ENCODE measurements around the gene GMPPA.

Gene GMPPA

DNA sequence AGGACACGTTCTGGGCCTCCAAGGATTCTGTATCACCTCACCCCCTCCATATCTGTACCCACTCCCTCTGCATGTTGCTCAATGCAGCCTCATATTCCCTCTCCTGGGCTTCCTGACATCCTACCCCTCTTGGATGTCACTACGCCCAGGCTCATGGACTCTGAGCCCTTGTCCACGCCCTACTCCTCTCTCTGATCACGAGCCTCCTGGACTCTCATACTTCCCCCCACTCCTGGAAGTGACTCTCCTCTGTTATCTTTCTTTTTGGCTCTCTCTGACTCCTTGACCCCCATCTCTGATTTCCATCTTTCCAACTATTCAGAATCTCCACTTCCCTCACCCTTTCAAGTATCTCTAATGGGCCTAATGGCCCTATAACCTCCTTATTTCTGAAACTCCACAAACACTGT lies 47.3 kb downstream of the GMPPA start:
- Histone ChIP-seq H3K9ac (ENCODE audit: low read length) (no peak overlapping the region), H3K4me3 (ENCODE audit: low read length) (no peak overlapping the region), H3K36me3 (ENCODE audit: control insufficient read depth, insufficient read depth, low read length) (no peaks in the 10 kb centered on the region), H3K27me3 (ENCODE audit: control insufficient read depth, insufficient read depth, low read length) (peaks cover 3% of the 10 kb centered on the region), H3K4me1 (ENCODE audit: control insufficient read depth, insufficient read depth, low read length) (peaks cover 4% of the 10 kb centered on the region), H3K27ac (ENCODE audit: low read depth, low read length) (no peak overlapping the region)

DNA sequence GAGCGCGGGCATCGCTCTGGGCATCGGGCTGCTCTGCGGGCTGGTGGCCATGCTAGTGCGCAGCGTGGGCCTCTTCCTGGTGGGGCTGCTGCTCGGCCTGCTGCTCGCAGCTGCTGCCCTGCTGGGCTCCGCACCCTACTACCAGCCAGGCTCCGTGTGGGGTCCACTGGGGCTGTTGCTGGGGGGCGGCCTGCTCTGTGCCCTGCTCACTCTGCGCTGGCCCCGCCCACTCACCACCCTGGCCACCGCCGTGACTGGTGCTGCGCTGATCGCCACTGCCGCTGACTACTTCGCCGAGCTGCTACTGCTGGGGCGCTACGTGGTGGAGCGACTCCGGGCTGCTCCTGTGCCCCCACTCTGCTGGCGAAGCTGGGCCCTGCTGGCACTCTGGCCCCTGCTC lies 48.9 kb downstream of the GMPPA start:
- H3K4me1 ChIP-seq (ENCODE audit: control insufficient read depth, insufficient read depth, low read length): peaks cover 4% of the 10 kb centered on the region
- no peak overlapping the region for H3K9ac ChIP-seq (ENCODE audit: low read length)
- H3K4me3 ChIP-seq (ENCODE audit: low read length): no peak overlapping the region
- H3K27ac ChIP-seq (ENCODE audit: low read depth, low read length): no peak overlapping the region
- peaks cover 3% of the 10 kb centered on the region for H3K27me3 ChIP-seq (ENCODE audit: control insufficient read depth, insufficient read depth, low read length)
- no peaks in the 10 kb centered on the region for H3K36me3 ChIP-seq (ENCODE audit: control insufficient read depth, insufficient read depth, low read length)

DNA sequence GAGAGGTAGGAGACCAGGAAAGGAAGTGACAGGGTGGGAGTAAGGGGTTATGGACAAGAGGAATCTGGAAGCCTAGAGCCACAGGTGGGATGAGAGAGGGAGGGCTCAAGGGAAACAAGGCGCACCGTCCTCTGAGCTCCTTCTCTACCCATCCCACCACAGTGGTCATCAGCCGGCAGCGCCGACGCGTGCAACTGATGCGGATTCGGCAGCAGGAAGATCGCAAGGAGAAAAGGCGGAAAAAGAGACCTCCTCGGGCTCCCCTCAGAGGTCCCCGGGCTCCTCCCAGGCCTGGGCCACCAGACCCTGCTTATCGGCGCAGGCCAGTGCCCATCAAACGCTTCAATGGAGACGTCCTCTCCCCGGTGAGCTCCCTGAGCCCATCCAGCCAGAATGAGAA lies 50.3 kb downstream of the GMPPA start:
- Histone ChIP-seq H3K36me3 (ENCODE audit: control insufficient read depth, insufficient read depth, low read length) (no peaks in the 10 kb centered on the region), H3K27me3 (ENCODE audit: control insufficient read depth, insufficient read depth, low read length) (peaks cover 3% of the 10 kb centered on the region), H3K4me1 (ENCODE audit: control insufficient read depth, insufficient read depth, low read length) (peaks cover 6% of the 10 kb centered on the region), H3K9ac (ENCODE audit: low read length) (no peak overlapping the region), H3K4me3 (ENCODE audit: low read length) (no peak overlapping the region), H3K27ac (ENCODE audit: low read depth, low read length) (no peak overlapping the region)

DNA sequence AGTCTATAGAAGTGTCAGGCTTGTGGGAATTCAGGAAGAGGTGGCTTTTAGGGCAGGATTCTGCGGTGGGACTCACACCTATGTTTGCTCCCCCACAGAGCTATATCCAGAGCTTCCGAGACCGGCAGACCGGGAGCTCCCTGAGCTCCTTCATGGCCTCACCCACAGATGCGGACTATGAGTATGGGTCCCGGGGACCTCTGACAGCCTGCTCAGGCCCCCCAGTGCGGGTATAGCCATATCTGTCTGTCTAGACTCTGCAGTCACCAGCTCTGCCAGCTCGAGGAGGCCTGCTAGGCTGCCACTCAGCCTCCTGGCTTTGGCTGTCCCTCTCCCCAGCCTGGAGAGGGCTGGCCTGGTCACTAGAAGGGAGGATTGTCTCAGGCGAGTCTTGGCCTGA lies 50.9 kb downstream of the GMPPA start:
- Histone ChIP-seq H3K36me3 (ENCODE audit: control insufficient read depth, insufficient read depth, low read length) (no peaks in the 10 kb centered on the region), H3K9ac (ENCODE audit: low read length) (no peak overlapping the region), H3K4me3 (ENCODE audit: low read length) (no peak overlapping the region), H3K27ac (ENCODE audit: low read depth, low read length) (no peak overlapping the region), H3K4me1 (ENCODE audit: control insufficient read depth, insufficient read depth, low read length) (peaks cover 6% of the 10 kb centered on the region), H3K27me3 (ENCODE audit: control insufficient read depth, insufficient read depth, low read length) (peaks cover 3% of the 10 kb centered on the region)

DNA sequence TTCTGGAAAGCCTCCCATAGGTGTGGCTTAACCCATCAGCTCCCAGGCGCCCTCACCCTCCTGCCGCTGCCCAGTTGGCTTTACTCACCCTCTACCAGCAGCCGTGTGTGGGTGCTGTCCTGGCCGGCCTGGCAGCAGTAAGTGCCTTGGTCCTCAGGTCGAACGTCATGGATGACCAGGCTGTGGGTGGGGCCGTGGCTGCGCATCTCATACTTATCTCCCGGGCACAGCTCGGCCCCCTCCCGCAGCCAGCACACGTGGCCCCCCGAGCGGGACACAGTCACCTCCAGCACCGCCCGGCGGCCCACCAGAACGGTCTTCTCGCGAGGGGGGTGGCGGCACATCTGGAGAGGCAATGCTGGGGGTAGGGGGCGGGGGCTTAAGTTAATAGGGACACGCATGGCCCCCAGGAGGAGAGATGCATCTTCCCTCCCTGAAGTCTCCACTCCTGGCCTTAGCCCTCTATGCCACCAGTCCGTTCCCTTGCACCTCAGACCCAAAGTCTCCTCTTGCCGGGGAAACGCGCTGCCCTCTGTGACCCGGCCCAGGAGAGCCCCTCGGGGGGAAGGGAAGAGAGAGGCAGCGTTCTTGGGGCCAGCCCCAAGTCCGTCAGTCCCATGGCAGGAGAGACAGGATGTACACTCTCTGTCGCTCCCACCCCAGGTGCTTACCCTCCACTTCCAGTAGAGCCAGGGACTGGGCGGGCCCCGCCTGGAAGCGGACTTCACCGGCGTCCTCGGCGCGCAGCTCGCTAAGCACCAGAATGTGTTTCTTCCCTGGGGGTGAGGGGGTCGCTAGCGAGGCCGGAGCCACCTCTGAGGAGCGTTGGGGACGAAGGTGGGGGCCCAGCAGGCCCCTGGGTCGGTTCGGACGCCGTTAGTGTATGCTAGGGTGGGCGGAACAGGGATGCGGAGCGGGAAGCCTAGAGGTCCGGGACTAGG lies 53.0 kb downstream of the GMPPA start:
- peak overlapping the region; percentile 64 for H3K4me3 ChIP-seq (ENCODE audit: low read length)
- no peaks in the 10 kb centered on the region for H3K36me3 ChIP-seq (ENCODE audit: control insufficient read depth, insufficient read depth, low read length)
- H3K9ac ChIP-seq (ENCODE audit: low read length): no peak overlapping the region
- peaks cover 3% of the 10 kb centered on the region for H3K27me3 ChIP-seq (ENCODE audit: control insufficient read depth, insufficient read depth, low read length)
- H3K4me1 ChIP-seq (ENCODE audit: control insufficient read depth, insufficient read depth, low read length): peaks cover 6% of the 10 kb centered on the region
- H3K27ac ChIP-seq (ENCODE audit: low read depth, low read length): no peak overlapping the region

DNA sequence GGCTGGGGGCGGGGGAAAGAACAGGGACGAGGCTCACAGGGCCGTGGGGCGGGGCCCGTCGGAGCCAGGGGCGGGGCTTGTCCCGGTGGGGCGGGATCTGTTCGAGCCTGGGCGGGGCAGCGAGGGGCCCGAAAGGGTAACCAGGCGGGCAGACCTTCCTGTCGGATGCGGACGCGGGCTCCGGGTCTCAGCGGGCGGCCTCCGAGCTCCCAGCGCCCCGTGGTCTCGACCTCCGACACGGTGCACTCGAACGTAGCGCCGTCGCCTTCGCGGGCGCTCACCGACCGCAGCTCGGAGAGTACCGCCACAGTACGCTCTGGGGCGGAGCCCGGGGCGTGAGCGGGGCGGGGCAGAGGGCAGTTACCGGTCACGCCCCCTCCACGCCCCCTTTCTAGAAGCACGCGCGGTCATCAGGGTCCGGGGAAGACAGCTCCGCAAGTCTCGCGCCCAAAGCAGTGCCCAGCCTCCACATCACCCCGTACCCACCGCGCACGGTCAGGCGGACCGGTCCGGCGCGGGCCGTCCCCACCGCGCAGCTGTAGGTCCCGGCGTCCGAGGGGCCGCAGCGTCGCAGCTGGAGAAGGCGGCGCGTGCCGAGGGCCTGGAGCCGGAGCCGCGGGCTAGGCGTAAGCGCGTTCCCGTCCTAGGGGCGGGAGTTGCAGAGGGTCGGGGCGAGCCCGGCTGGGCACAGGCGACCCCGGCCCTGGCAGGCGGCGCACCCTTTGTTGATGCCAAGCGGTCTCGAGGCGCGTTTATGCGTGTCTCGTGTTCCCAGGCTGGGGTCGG lies 53.9 kb downstream of the GMPPA start:
- Histone ChIP-seq H3K36me3 (ENCODE audit: control insufficient read depth, insufficient read depth, low read length) (no peaks in the 10 kb centered on the region), H3K27me3 (ENCODE audit: control insufficient read depth, insufficient read depth, low read length) (peaks cover 3% of the 10 kb centered on the region), H3K4me3 (ENCODE audit: low read length) (peak overlapping the region; percentile 64), H3K4me1 (ENCODE audit: control insufficient read depth, insufficient read depth, low read length) (peaks cover 6% of the 10 kb centered on the region), H3K27ac (ENCODE audit: low read depth, low read length) (no peak overlapping the region), H3K9ac (ENCODE audit: low read length) (no peak overlapping the region)

DNA sequence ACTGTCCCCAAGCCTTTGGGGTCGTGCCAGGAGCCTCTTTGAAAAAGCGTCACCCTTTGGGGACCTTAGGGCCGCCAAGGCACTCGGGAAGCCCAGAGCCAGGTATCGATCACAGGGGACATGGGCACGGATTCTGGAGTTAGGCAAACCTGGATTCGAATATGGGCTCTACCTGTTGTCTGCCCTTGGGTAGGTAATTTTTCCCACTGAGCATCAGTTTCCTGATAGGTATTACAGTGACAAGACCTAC lies 54.4 kb downstream of the GMPPA start:
- H3K36me3 ChIP-seq (ENCODE audit: control insufficient read depth, insufficient read depth, low read length): no peaks in the 10 kb centered on the region
- no peak overlapping the region for H3K27ac ChIP-seq (ENCODE audit: low read depth, low read length)
- peaks cover 3% of the 10 kb centered on the region for H3K27me3 ChIP-seq (ENCODE audit: control insufficient read depth, insufficient read depth, low read length)
- H3K9ac ChIP-seq (ENCODE audit: low read length): no peak overlapping the region
- H3K4me3 ChIP-seq (ENCODE audit: low read length): peak overlapping the region; percentile 64
- H3K4me1 ChIP-seq (ENCODE audit: control insufficient read depth, insufficient read depth, low read length): peaks cover 6% of the 10 kb centered on the region

DNA sequence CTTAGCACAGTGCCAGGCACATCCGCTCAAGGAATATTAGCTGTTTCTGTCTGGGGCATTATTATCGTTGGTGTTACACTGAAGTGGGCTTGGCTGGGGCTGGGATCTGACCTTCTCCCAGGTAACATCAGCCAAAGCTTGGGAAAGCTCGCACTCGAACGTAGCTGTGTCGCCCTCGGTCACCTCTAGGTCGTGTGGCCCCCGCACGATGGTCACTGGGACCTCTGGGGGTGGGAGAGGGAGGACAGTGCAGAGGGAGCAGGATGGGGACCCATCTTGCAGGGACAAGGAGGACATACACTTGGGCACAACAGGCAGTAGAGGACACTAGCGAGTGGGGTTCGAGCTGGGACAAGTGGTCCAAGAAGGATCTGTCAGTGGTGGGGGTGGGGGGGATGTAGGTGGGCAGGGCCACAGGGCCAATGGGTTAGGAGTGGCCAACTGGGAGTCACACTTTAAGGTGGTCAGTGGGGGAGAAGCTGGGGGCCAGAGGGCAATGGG lies 54.8 kb downstream of the GMPPA start:
- H3K27ac ChIP-seq (ENCODE audit: low read depth, low read length): no peak overlapping the region
- peaks cover 3% of the 10 kb centered on the region for H3K27me3 ChIP-seq (ENCODE audit: control insufficient read depth, insufficient read depth, low read length)
- H3K4me3 ChIP-seq (ENCODE audit: low read length): no peak overlapping the region
- H3K4me1 ChIP-seq (ENCODE audit: control insufficient read depth, insufficient read depth, low read length): peaks cover 6% of the 10 kb centered on the region
- no peak overlapping the region for H3K9ac ChIP-seq (ENCODE audit: low read length)
- H3K36me3 ChIP-seq (ENCODE audit: control insufficient read depth, insufficient read depth, low read length): no peaks in the 10 kb centered on the region

DNA sequence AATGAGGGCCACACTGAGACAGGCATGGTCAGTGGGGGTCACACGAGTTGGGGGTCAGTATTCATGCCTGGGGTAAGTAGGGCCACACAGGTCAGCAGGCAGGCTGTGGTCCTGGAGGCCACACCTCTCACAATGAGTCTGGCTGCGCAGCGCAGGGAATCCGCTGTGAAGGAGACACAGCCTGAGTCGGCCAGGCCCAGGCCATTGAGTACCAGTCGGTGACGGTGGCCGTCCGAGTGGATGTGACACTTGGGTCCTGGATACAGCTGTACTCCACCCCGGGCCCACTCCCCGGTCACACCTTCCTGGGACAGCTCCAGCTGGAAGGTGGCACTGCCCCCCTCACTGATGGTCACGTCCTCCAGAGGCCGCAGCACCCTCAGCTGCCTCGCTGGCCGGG lies 55.7 kb downstream of the GMPPA start:
- Histone ChIP-seq H3K27ac (ENCODE audit: low read depth, low read length) (no peak overlapping the region), H3K4me1 (ENCODE audit: control insufficient read depth, insufficient read depth, low read length) (peaks cover 6% of the 10 kb centered on the region), H3K9ac (ENCODE audit: low read length) (no peak overlapping the region), H3K4me3 (ENCODE audit: low read length) (no peak overlapping the region), H3K27me3 (ENCODE audit: control insufficient read depth, insufficient read depth, low read length) (peaks cover 3% of the 10 kb centered on the region), H3K36me3 (ENCODE audit: control insufficient read depth, insufficient read depth, low read length) (no peaks in the 10 kb centered on the region)

DNA sequence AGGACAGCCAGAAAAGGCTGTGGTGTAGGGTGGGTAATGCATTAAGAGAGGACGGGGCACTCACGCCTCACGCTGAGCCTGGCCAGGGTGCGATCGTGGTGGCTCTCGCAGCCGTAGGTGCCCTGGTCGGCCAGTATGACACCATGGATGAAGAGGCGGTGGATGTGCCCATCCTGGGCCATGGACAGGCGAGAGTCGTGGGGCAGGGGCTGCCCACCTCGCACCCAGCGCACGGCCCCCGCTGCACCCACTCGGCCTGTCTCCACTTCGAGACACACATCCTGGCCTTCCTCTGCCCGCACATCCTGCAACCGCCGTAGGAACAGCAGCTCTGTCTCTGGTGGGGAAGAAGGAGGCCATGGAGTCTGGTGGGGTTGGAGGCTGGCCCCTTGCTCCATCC lies 57.3 kb downstream of the GMPPA start:
- no peak overlapping the region for H3K9ac ChIP-seq (ENCODE audit: low read length)
- H3K27me3 ChIP-seq (ENCODE audit: control insufficient read depth, insufficient read depth, low read length): no peaks in the 10 kb centered on the region
- H3K27ac ChIP-seq (ENCODE audit: low read depth, low read length): no peak overlapping the region
- peaks cover 6% of the 10 kb centered on the region for H3K4me1 ChIP-seq (ENCODE audit: control insufficient read depth, insufficient read depth, low read length)
- H3K36me3 ChIP-seq (ENCODE audit: control insufficient read depth, insufficient read depth, low read length): no peaks in the 10 kb centered on the region
- no peak overlapping the region for H3K4me3 ChIP-seq (ENCODE audit: low read length)

DNA sequence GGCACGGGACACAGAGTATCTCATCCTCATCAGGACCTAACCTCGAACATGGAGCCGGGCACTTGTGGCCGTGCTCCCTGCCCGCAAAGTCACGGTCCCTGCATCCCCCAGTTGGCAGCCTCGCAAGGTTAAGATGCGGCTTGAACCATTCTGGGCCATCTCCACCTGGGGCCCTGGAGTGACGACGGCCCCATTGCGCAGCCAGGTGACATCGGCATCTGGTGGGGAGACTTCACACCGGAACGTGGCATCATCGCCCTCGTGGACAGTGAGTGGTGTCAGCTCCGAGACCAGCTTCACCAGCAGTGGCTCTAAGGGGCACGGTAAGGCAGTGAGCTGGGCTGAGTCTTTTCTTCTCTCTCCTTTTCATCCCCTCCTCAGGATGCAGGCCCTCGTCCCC lies 57.7 kb downstream of the GMPPA start:
- Histone ChIP-seq H3K36me3 (ENCODE audit: control insufficient read depth, insufficient read depth, low read length) (no peaks in the 10 kb centered on the region), H3K4me3 (ENCODE audit: low read length) (no peak overlapping the region), H3K27me3 (ENCODE audit: control insufficient read depth, insufficient read depth, low read length) (no peaks in the 10 kb centered on the region), H3K27ac (ENCODE audit: low read depth, low read length) (no peak overlapping the region), H3K9ac (ENCODE audit: low read length) (no peak overlapping the region), H3K4me1 (ENCODE audit: control insufficient read depth, insufficient read depth, low read length) (peaks cover 6% of the 10 kb centered on the region)

Data from rectal smooth muscle tissue (tissue), 1 donor.